Brain pericyte (primary cell): ENCODE measurements around the gene ST3GAL3.

ENCODE experiments used
- DNase-seq: peaks from one replicate; pipeline ENCODE4 v3.0.0-alpha.2; 2012; ENCODE audit warnings: low read depth, low spot score

ST3GAL3 gene

DNA sequence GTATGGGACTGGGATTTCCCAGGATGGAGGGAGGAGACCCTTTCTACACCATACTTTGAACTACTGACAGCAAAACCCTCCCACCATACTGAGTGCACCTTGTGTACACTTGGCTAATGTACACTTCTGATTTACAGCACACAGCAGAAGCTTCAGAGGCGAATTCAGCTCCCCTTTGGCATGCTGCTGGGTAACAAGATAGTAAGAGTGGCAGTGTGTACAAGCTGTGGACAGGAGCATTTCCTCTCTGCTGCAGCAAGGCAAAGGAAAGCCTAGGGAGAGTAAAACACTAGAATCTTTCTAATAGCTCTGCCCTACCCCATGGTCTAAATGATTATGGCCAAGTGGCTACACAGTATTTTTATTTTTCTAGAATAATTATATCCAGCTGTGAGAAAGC, 142.3 kb downstream of the ST3GAL3 start:
- DNase-seq, result no peak

GRCh38 chr1:43850591-43851233, 143.4 kb downstream of the ST3GAL3 start:
- no peak for DNase-seq

- no peak for DNase-seq
These were observed 144.4 kb downstream of the ST3GAL3 start for GRCh38 chr1:43851561-43852338.

DNA sequence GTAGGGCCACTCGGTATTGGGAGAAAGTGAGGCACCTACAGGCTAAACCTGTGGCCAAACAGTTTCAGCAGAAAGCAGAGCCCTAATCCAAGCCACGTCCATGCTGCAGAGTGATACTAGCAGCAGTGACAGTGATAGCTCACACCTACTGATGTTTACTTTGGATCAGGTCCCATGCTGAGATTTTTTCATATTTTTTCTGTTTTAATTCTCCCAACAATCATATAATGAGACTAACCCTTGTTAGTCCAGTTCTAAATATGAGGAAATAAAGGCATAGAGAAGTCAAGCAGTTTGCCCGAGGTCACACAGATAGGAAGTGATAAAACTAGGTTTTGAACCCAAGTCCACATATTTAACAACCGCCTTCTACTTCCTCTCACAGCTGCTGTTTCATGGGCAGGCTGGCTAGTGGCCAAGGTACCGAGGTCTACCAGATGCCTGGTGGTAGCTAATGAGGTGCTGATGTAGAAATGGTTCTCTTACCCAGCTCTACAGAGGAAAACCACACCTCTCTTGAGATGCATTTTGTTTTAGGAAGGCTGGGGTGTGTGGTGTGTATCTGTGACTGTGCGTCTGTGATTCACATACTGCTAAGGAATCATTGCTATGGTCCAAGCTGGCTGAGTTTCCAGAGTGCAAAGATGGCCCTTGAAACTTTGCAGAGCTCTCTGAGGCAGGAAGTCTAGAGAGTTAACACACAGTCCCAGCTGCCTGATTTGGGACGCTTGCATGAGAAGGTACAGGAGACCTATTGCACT, 146.0 kb downstream of the ST3GAL3 start:
- DNase-seq, result no peak

- DNase-seq, result no peak
These were observed 147.1 kb downstream of the ST3GAL3 start for GRCh38 chr1:43854473-43854872.

- DNase-seq, result no peak
These were observed 148.9 kb downstream of the ST3GAL3 start for GRCh38 chr1:43856188-43856587.

GRCh38 chr1:43857163-43857562, 149.8 kb downstream of the ST3GAL3 start:
- no peak for DNase-seq

- peak; percentile 97 for DNase-seq
These were observed 151.0 kb downstream of the ST3GAL3 start for GRCh38 chr1:43858324-43858723.

- no peak for DNase-seq
These were observed 154.0 kb downstream of the ST3GAL3 start for GRCh38 chr1:43861337-43861736.

- DNase-seq, result no peak
These were observed 154.8 kb downstream of the ST3GAL3 start for GRCh38 chr1:43861988-43862735.

GRCh38 chr1:43864111-43865045, 157.0 kb downstream of the ST3GAL3 start:
- no peak for DNase-seq

DNA sequence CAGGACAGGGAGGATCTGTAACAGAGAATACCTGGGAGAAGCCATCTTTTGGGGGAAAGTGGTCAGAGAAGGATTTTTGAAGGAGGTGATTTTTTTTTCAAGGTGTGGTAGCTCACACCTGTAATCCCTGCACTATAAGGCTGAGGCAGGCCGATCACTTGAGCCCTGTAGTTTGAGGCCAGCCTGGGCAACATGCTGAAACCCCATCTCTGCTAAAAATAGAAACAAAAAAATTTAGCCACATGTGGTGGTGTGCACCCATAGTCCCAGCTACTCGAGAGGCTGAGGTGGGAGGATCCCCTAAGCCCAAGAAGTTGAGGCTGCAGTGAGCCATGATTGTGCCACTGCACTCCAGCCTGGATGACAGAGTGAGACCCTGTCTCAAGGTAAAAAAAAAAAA, 158.9 kb downstream of the ST3GAL3 start:
- DNase-seq, result no peak

- DNase-seq, result no peak
These were observed 160.8 kb downstream of the ST3GAL3 start for GRCh38 chr1:43867976-43868740.

- DNase-seq, result no peak
These were observed 161.4 kb downstream of the ST3GAL3 start for GRCh38 chr1:43868741-43869067.

DNA sequence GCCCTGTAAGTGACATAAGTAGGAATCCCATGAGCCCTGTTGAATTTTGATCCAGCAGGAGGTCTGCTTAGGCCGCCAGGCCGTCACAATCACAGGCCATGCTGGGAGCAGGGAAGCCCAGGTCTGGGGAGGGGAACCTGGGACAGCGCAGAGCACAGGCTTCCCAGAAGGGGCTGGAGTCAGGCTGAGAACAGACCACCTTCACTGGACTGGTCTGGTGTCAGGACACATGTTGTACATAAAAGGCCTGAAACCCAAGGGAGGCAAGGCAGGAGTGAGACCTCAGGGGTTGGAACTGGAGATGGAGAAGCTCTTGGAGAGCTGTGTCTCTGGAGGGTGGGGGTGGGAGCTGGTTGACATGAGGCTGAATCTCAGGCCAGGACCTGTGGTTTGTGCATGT, 163.0 kb downstream of the ST3GAL3 start:
- no peak for DNase-seq

DNA sequence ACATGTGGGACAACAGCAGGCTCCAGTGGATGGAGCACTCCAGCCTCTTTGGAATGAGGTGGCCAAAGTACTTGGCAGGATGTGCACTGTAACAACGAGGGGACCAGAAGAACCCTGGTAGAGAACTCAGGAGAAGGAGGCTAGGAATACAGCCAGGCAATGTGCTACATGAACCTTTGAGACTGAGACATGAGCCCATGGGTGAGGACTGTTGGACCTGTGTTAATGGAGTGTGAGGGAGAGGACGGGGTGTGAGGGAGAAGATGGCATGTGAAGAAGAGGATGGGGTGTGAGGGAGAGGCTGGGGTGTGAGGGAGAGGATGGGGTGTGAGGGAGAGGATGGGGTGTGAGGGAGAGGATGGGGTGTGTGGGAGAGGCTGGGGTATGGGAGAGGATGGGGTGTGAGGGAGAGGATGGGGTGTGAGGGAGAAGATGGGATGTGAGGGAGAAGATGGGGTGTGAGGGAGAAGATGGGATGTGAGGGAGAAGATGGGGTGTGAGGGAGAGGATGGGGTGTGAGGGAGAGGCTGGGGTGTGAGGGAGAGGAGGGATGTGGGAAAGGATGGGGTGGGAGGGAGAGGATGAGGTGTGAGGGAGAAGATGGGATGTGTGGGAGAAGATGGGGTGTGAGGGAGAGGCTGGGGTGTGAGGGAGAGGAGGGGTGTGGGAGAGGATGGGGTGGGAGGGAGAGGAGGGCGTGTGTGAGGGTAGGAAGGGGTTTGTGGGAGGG, 164.0 kb downstream of the ST3GAL3 start:
- no peak for DNase-seq

DNA sequence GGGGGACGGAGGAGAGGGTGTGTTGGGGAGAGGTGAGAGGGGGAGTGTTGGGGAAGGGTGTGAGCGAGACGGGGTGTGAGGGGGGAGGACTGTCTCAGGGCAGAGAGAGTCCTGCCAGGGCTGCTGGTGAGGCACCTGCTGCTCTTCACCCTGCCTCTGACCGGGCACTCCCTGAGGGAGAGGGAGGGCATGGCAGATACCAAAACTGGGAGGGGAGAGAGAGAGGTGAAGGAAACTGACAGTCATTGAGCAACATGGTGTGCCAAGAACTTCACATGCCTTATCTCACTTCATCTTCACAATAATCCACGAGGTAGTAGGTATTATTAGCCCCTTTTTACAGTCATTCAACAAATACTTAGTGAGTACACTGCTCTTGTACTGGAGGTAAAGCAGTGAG, 164.9 kb downstream of the ST3GAL3 start:
- DNase-seq, result no peak

DNA sequence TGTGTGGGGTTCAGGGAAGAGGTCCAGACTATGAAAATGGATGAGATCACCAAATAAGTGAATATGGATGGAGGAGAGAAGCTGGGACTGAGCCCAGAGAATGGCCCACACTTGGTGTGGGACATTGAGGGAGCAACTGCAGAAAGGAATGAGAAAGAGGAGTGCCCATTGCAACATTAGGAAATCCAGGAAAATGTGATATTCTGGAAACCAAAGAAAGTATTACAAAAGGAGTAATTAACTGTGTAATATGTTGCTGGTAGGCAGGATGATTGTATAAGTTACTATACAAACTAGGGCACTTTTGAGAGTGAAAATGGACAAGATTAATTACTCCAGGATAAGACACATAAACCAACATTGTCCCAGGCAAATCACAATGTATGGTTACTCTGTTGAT, 166.5 kb downstream of the ST3GAL3 start:
- no peak for DNase-seq

DNA sequence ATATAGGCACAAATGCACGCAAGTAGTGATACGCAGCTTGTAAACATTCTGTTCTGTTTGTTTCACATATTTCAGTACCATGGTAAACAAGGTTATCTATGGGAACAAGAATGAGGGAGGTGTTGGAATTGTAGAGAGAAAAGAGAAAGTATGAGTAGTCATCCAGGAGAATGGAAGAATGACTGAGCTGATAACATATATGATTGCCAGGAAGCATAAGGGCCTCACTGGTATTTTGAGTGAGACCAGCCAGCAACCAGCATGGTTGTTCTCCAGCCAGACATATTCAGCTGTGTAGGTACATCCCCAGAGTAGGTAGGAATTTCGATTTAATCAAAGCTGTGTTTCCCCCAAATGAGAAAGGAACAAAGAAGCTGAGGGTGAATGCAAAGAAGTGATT, 167.4 kb downstream of the ST3GAL3 start:
- no peak for DNase-seq
